Endothelial cell of umbilical vein (primary cell): ENCODE measurements around the gene CCR5AS.

Experiments
- BruUV-seq: library from RNA; stranded (reverse); fragments of 400-500 nt; replicated peaks from 2 replicates; lab custom pipeline; 2021; lab: Mats Ljungman, UMichigan
- CTCF ChIA-PET: fragments of 300-600, 350-600 bp; sonication (Branson Sonifier 250); formaldehyde crosslinking; loops from one replicate; lab custom pipeline; 2021; ENCODE audit warnings: antibody characterized with exemption, inconsistent platforms; lab: Charles Lee
- POLR2A ChIA-PET: fragments of 300-600, 350-600 bp; sonication (Branson Sonifier 250); formaldehyde crosslinking; loops from one replicate; lab custom pipeline; 2021; ENCODE audit warnings: antibody characterized with exemption, inconsistent platforms; lab: Charles Lee
- DNase-seq: peaks from one replicate; pipeline ENCODE4 v3.0.0-alpha.2; 2011; ENCODE audit warnings: low read depth, low spot score
- FAIRE-seq: peaks from 2 replicates; lab custom pipeline; 2011; peaks lifted over from hg19 to GRCh38; lab: Jason Lieb, UNC
- H2AFZ ChIP-seq: 2 replicates; pipeline ENCODE4 v1.6.0; 2012; ENCODE audit warnings: low read depth, low read length, control low read depth, inconsistent platforms
- H3K27ac ChIP-seq: 2 replicates; pipeline ENCODE4 v1.5.1; 2011; ENCODE audit warnings: low read depth, mild to moderate bottlenecking, control low read depth, low read length, moderate library complexity; ENCODE audit not compliant: insufficient read depth
- H3K27me3 ChIP-seq, 2 experiments: 2 replicates each; pipeline versions ENCODE4 v1.6.0 to v1.6.1; 2011; ENCODE audit warnings: low read length in 2 of 2, mixed read lengths in 1 of 2; ENCODE audit not compliant: control insufficient read depth in 2 of 2, insufficient read depth in 2 of 2
- H3K36me3 ChIP-seq, 2 experiments: 2 replicates in 1 of 2; 3 replicates in 1 of 2; pipeline ENCODE4 v1.5.1; 2011; ENCODE audit warnings: low read length in 2 of 2, mild to moderate bottlenecking in 1 of 2, moderate library complexity in 1 of 2; ENCODE audit not compliant: control insufficient read depth in 2 of 2, insufficient read depth in 2 of 2; ENCODE audit errors: extremely low read depth in 1 of 2
- H3K4me1 ChIP-seq: 3 replicates; pipeline ENCODE4 v1.5.1; 2011; ENCODE audit warnings: mild to moderate bottlenecking, low read length; ENCODE audit not compliant: control insufficient read depth, insufficient read depth; ENCODE audit errors: extremely low read depth
- H3K4me2 ChIP-seq: 2 replicates; pipeline ENCODE4 v1.6.1; 2011; ENCODE audit warnings: low read length, control low read depth, mixed read lengths; ENCODE audit not compliant: insufficient read depth
- H3K4me3 ChIP-seq, 3 experiments: fragments of 200-600 bp in 1 of 3; sonication (generic), shearing (Covaris generic) in 1 of 3; replicated peaks in 1 of 3; 2 replicates each; pipeline ENCODE4 v1.5.1; 2011 to 2016; ENCODE audit warnings: control low read depth in 3 of 3, low read length in 3 of 3, mild to moderate bottlenecking in 2 of 3, inconsistent platforms in 1 of 3, low read depth in 1 of 3, moderate library complexity in 1 of 3; ENCODE audit not compliant: insufficient read depth in 1 of 3
- H3K79me2 ChIP-seq: 2 replicates; pipeline ENCODE4 v1.6.0; 2012; ENCODE audit warnings: low read length, inconsistent platforms; ENCODE audit not compliant: control insufficient read depth, insufficient read depth
- H3K9ac ChIP-seq: replicated peaks from 2 replicates; pipeline ENCODE3; 2011; ENCODE audit warnings: low read length, control low read depth; ENCODE audit not compliant: insufficient read depth; ENCODE audit errors: extremely low read depth
- H3K9me1 ChIP-seq: replicated peaks from 3 replicates; pipeline ENCODE4 v1.6.0; 2011; ENCODE audit warnings: mild to moderate bottlenecking, low read length; ENCODE audit not compliant: control insufficient read depth, insufficient read depth; ENCODE audit errors: extremely low read depth
- H3K9me3 ChIP-seq: replicated peaks from 2 replicates; pipeline ENCODE4 v1.5.1; 2012; ENCODE audit warnings: low read length, inconsistent platforms; ENCODE audit not compliant: control insufficient read depth, insufficient read depth
- H4K20me1 ChIP-seq: replicated peaks from 2 replicates; pipeline ENCODE3; 2011; ENCODE audit warnings: mild to moderate bottlenecking, low read length; ENCODE audit not compliant: control insufficient read depth, insufficient read depth; ENCODE audit errors: extremely low read depth
- EZH2 ChIP-seq: IDR thresholded peaks from 2 replicates; pipeline ENCODE4 v1.6.1; 2012; ENCODE audit warnings: borderline replicate concordance, low read depth, mild to moderate bottlenecking, moderate library complexity, low read length, inconsistent platforms; ENCODE audit not compliant: severe bottlenecking
- FOS ChIP-seq: IDR thresholded peaks from 2 replicates; pipeline ENCODE4 v1.6.1; 2011; ENCODE audit warnings: mild to moderate bottlenecking, low read length, moderate library complexity, borderline replicate concordance; ENCODE audit not compliant: insufficient read depth
- GATA2 ChIP-seq: IDR thresholded peaks from 2 replicates; pipeline ENCODE4 v1.7.0; 2011; ENCODE audit warnings: low read depth, mild to moderate bottlenecking, moderate library complexity, mixed read lengths, low read length; ENCODE audit not compliant: insufficient read length, insufficient read depth
- JUN ChIP-seq: IDR thresholded peaks from 2 replicates; pipeline ENCODE4 v1.6.1; 2011; ENCODE audit warnings: borderline replicate concordance, low read depth; ENCODE audit not compliant: insufficient read length, insufficient read depth
- MYC ChIP-seq: IDR thresholded peaks from one replicate; pipeline ENCODE4 v1.6.1; 2011; ENCODE audit warnings: mild to moderate bottlenecking, low read depth, low read length
- POLR2A ChIP-seq: IDR thresholded peaks from 2 replicates; pipeline ENCODE4 v1.6.1; 2012; ENCODE audit warnings: low read depth, mild to moderate bottlenecking, control low read depth, low read length
- POLR2AphosphoS5 ChIP-seq: IDR thresholded peaks from 2 replicates; pipeline ENCODE4 v1.6.1; 2012; ENCODE audit warnings: low read depth, mild to moderate bottlenecking, control low read depth, low read length, moderate library complexity; ENCODE audit not compliant: insufficient read depth
- dilution Hi-C: fragments of 300-500 bp; cut with MboI; formaldehyde crosslinking; loops from one replicate; pipeline ENCODE4 v1.15.0; 2019; ENCODE audit warnings: low sequenced_read_pairs; ENCODE audit not compliant: extremely low pct_ligation_motif_present
- intact Hi-C: fragments of 100-400 bp; cut with micrococcal nuclease; formaldehyde crosslinking; loops from one replicate; pipeline ENCODE4 v1.10.0; 2022
- TF ChIP-seq, protein P1 (sequence below), 2 donors: IDR thresholded peaks; 1 replicate in 1 of 2; 2 replicates in 1 of 2; pipeline ENCODE4 v1.5.1; 2011; ENCODE audit warnings: low read length in 2 of 2, mild to moderate bottlenecking in 2 of 2, moderate library complexity in 2 of 2, control low read depth in 1 of 2, inconsistent platforms in 1 of 2, low read depth in 1 of 2; ENCODE audit not compliant: insufficient read depth in 1 of 2; ENCODE audit errors: extremely low read depth in 1 of 2
- TF ChIP-seq, protein P2 (sequence below): IDR thresholded peaks from 2 replicates; pipeline ENCODE4 v1.6.1; 2011; ENCODE audit not compliant: insufficient read depth, insufficient read length

Gene CCR5AS

DNA sequence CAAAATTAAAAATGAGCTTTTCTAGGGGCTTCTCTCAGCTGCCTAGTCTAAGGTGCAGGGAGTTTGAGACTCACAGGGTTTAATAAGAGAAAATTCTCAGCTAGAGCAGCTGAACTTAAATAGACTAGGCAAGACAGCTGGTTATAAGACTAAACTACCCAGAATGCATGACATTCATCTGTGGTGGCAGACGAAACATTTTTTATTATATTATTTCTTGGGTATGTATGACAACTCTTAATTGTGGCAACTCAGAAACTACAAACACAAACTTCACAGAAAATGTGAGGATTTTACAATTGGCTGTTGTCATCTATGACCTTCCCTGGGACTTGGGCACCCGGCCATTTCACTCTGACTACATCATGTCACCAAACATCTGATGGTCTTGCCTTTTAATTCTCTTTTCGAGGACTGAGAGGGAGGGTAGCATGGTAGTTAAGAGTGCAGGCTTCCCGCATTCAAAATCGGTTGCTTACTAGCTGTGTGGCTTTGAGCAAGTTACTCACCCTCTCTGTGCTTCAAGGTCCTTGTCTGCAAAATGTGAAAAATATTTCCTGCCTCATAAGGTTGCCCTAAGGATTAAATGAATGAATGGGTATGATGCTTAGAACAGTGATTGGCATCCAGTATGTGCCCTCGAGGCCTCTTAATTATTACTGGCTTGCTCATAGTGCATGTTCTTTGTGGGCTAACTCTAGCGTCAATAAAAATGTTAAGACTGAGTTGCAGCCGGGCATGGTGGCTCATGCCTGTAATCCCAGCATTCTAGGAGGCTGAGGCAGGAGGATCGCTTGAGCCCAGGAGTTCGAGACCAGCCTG lies 35.1 kb downstream of the CCR5AS start:
- DNase-seq = no peak
- ChIA-PET CTCF (interaction anchor here (1.5 to 6.1 kb wide), 4 partner anchors 11 to 96 kb away, joined by 4 to 45 read pairs (median 6); no protein-coding TSS in a partner anchor), POLR2A (no interaction called here)
- Histone ChIP-seq H4K20me1 (no peaks in the 10 kb centered on the region), H3K79me2 (no peaks in the 10 kb centered on the region), H3K27me3 (peaks cover 8 to 22% of the 10 kb centered on the region in 2 experiments), H3K9me3 (no peaks in the 10 kb centered on the region), H2AFZ (no peak overlapping the region), H3K9ac (no peak overlapping the region), H3K27ac (no peak overlapping the region), H3K4me1 (no peaks in the 10 kb centered on the region), H3K36me3 (no peaks in the 10 kb centered on the region), H3K9me1 (no peaks in the 10 kb centered on the region), H3K4me3 (no peak overlapping the region), H3K4me2 (no peak overlapping the region)
- intact Hi-C loops = loop anchor here (10.0 kb wide), 1 partner anchor 183 kb away; no protein-coding TSS in a partner anchor
- dilution Hi-C loops = no loop called here
- FAIRE-seq = no peak
- BruUV-seq = no TSS peak
- TF ChIP-seq FOS = no peak
- TF ChIP-seq, protein P1, sequence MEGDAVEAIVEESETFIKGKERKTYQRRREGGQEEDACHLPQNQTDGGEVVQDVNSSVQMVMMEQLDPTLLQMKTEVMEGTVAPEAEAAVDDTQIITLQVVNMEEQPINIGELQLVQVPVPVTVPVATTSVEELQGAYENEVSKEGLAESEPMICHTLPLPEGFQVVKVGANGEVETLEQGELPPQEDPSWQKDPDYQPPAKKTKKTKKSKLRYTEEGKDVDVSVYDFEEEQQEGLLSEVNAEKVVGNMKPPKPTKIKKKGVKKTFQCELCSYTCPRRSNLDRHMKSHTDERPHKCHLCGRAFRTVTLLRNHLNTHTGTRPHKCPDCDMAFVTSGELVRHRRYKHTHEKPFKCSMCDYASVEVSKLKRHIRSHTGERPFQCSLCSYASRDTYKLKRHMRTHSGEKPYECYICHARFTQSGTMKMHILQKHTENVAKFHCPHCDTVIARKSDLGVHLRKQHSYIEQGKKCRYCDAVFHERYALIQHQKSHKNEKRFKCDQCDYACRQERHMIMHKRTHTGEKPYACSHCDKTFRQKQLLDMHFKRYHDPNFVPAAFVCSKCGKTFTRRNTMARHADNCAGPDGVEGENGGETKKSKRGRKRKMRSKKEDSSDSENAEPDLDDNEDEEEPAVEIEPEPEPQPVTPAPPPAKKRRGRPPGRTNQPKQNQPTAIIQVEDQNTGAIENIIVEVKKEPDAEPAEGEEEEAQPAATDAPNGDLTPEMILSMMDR (IDR thresholded peaks at IDR 0.05; ENCODE audit: extremely low read depth in 1 of 2, insufficient read depth in 1 of 2, low read depth in 1 of 2, low read length in 2 of 2) = no peak
- no peak for TF ChIP-seq POLR2AphosphoS5
- TF ChIP-seq, protein P2, sequence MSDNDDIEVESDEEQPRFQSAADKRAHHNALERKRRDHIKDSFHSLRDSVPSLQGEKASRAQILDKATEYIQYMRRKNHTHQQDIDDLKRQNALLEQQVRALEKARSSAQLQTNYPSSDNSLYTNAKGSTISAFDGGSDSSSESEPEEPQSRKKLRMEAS = no peak
- TF ChIP-seq POLR2A = no peak
- no peak for TF ChIP-seq GATA2
- TF ChIP-seq MYC = no peak
- no peak for TF ChIP-seq EZH2
- no peak for TF ChIP-seq JUN
